Endometrium (tissue), 2 donors: Measurements from ENCODE around the gene PLCH2.

Experiments
- FAIRE-seq: peaks from 2 replicates; lab custom pipeline; 2012; peaks lifted over from hg19 to GRCh38; lab: Jason Lieb, UNC
- donor health status: control.
- donor health status: control.

Gene PLCH2

DNA sequence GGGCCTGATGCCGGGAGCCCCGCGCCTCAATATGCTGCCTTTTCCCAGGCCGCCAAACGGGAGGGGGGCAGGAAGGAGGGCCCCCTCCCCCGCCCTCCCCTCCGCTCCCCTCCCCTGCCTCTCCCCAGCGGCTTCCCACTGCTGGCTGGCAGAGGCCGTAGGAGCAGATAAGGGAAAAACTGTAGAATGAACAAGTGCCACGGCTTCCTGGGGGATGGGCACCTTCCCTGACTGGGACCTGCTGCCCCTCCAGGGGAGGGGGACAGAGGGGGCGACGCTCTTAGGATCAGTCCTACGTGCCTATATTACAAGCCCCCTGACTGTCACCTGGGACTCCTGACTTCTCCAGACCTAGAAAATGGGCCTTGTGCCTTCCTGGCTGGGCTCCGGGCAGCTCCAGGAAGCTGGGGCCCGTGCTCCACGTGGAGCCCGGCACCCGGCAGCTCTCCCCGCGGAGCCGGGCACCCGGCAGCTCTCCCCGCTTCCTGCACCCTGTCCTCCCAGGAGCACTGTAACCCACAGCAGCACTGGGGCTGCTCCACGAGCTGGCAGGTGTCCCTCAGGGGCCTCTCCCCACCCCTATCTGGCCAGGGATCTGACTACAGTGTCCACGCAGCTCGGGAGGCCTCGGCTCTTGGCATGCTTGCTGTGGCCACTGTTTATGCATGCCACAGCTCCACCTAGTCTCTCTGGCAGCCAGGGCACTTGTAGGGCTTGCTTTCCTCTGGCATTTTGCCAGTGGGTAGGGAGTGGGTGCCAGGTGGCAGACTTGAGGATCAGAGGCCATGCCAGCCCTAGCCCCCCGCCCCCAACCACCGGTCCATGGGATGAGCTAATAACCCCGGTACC, 54.6 kb downstream of the PLCH2 start:
- FAIRE-seq = no peak

DNA sequence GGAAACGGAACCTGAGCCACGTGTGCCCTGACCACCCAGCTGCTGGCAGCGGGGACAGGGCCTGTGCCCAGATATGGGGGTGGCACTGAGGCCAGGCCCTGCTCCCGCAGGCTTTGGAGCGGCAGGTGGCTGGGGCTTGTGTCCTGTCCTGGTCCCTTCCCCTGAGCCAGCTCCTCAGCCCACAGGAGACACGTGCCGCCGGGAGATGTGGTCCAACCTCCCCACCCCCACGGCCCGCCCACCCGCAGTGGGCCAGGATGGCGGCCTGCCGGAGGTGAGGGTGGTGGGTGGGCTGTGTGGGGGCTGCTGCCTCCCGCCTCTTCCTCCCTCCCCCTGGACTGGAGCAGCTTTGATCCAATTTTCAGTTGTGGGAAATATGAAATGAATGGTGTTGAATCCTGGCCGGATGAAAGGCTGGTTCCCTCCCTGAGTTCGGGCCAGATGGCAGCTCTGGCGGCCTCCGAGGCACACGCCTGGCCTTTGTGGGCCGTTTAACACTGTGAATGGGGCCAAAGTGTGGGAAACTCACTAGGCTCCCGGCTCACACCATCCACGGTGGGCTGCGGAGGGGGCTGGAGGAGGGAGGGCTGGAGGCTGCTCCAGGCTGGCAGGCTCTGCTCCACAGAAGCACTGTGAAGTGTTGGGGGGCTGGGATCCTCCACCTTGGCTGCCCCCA, 56.5 kb downstream of the PLCH2 start:
- FAIRE-seq = no peak

DNA sequence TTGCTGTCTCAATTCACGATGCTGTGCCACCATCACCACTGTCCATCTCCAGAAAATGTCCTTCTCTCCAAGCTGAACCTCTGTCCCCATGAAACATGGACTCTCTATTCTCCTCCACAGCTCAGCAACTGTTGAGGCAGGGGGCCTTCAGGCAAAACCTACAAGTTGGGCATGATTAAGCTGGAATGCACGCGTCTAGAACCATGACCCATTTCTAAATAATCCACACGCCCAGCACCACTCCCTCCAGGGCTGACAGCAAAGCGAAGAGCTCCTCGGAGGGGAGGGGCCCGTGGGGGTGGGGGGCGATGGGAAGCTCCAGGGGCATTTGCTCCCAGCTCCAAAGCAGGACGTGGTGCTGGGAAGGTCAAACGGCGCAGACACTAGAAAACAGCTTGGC, 57.3 kb downstream of the PLCH2 start:
- no peak for FAIRE-seq

DNA sequence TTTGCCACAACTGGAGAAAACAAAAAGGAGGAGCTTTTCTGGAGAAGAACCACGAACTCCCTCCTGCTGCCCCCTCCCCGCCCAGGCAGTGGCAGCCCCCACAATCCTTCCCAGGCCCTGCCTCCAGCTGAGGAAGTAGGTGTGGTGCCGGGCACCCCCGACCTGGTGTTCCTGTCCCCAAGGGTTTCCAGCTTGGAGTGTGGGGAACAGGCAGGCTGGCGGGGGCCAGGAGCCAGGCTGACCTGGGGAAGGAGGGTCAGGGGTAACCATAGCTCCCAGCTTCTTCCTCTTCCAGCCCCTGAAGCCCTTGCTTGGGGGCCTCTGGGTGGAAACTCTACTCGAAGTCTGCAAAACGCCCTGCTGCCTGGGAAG, 58.2 kb downstream of the PLCH2 start:
- FAIRE-seq = no peak

DNA sequence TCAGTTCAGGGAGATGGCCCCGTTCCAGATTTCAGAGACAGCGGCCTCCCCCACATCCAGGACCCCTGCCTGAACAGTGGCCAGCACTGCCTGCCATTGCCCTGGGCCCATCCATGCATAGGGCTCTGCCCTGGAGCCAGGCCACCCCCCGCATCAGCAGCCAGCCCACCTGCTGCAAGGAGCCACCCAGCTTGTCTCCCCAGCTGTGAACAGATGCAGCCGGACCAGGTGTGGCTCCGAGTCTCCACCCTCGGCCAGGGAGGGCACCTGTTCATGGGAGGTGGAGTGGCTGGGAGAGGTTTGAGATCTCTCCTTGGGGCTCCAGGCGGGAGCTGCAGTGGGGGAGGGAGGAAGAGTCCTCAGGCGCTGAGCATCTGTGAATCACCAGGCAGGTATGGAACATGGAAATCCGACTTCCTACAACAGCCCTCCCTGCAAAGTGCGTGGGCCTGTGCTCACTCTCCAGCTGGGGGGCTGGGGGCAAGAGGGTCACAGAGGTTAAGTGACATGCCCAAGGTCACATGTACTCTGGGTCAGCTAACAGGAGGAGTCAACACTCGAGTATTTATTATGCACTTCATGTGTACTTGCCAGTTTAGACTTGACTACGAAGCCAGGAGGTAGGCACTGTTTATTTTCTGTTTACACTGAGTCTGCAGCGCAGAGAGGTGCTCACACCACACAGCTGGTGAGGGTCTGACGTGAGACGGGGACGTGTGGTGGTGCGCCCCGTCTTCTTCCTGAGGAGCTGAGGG, 58.8 kb downstream of the PLCH2 start:
- no peak for FAIRE-seq

DNA sequence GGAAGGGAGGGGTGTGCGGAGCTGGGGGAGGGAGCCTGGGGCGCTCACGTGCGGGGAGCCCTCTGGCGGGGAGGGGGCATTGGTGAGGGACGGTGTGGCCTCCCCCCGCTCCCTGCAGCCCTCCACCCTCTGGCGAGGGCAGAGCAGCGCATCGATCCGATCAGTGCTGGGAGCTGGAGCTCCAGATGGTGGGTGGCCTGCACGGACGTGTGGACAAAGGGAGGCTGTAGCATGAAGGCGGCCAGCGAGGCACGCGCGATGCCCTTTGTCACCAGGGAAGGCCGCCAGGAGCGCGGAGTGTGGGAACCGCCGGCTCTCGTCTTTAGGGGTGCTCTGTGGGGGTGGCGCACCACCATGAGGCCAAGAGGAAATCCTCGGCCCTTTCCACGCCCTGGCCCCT, 59.4 kb downstream of the PLCH2 start:
- FAIRE-seq = no peak

DNA sequence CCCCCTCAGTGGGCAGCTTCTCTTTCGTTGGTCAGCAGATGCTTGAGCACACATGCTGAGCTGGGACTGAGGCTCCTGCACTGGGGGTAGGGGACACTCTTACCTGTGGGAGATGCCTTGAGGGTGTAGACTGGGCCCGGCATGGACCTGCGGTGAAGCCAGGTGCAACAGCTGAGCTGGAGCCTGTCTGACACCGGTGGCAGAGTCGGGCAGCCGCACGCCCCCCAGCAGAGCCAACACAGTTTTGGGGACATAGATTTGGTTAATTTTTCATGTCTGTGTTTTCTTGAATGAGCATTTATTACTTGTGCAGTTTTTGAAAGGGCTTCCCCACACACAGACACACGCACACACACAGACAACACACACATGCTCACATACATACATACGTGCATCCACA, 59.9 kb downstream of the PLCH2 start:
- no peak for FAIRE-seq

DNA sequence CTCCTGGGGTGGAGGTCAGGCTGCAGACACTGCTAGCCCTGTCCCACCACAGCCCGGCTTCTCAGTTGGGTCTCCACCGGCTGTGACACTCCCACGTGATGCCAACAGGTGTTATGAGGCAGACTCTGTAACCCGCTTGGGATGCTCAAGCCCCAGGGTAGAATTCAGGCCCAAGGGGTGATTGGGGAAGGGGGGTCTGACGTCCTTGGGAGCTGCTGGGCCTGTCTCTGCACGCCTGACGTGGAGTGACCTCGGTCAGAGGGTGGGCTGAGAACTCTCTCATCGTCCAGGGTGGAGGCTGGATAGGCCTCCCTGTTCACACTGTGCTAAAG, 61.7 kb downstream of the PLCH2 start:
- FAIRE-seq = no peak

DNA sequence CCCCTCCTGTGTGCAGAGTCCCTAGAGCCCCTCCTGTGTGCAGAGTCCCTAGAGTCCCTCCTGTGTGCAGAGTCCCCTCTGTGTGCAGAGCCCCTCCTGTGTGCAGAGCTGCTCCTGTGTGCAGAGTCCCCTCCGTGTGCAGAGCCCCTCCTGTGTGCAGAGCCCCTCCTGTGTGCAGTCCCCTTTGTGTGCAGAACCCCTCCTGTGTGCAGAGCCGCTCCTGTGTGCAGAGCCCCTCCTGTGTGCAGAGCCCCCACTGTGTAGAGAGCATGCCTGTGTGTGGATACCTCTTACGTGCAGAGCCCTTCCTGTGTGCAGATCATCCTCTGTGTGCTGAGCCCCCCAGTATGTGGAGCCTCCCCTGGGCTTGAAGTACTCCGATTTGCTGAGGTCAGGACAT, 62.3 kb downstream of the PLCH2 start:
- no peak for FAIRE-seq

DNA sequence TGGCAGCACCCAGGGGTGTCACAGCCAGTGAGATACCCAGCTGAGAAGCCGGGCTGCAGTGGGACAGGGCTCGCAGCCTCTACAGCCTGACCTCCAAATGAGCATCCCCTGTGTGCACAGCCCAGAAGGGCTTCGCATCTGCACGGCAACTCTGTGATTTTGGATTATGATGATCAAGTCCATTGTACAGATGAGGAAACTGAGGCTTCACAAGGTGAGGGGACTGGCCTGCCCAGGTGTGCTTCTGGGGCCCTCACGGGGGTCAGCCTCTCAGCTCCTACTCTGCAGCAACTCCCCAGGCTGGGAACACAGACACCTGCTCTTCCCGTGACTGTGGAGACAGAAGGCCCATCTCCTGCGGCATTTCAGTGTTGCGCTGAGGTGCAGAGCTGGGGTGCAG, 62.8 kb downstream of the PLCH2 start:
- no peak for FAIRE-seq

DNA sequence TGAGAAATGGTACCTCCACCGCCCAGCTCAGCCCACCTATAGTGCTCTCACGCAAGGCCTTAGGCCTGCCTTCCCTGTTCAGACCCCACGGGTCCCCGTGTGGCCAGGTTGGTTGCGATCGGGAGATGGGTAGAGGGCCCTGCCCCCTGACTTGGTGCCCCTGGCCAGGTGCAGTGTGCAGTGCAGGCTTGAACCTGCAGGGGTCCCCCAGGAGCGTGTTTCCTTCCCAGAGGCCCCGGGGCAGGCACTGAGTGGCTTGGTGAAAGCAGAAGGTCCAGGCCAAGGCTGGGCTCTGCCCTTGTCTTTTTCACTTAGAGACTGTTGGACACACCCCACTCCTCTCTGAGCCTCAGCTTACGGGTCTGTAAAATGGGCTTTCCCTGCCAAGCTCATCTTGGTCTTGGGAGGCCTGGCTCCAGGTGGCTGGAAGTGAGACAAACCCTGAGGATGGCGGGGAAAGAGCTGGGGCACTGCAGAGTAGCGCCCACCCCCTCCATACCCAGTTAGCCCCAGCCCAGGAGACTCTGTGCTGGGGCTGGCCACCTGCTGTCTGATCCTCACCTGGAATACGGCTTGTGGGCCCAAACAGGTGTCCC, 63.3 kb downstream of the PLCH2 start:
- FAIRE-seq = no peak

DNA sequence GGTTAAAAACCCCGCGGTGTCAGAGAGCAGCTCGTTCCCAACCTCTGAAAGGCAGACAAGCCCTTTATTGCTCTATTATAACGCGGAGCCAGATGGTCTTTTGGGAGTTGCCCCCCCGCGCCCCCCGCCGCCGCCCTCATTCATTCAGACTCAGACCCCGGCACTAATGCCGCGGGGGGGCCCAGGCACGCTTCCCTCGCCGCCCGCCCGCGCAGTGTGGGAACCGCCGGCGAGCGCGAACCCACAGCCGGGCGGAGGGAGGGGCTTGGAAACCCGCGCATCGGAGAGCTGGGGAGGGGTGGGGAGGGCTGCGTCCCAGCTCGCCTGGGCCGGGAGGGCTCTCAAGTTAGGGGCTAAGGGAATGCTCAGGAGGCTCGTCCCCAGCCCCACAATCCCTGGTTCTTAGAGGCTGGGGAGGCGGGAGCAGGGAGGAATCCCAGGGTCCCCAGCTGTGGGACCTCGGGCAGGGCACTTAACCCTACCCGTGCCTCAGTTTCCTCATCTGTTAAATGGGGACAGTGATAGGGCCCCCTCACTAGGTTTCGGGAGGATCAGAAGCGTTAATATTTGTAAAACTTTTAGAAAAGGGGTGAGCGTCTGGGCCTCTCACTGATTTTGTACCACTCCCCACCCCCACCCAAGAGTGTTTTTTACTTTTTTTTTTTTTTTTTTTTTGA, 64.9 kb downstream of the PLCH2 start:
- no peak for FAIRE-seq

DNA sequence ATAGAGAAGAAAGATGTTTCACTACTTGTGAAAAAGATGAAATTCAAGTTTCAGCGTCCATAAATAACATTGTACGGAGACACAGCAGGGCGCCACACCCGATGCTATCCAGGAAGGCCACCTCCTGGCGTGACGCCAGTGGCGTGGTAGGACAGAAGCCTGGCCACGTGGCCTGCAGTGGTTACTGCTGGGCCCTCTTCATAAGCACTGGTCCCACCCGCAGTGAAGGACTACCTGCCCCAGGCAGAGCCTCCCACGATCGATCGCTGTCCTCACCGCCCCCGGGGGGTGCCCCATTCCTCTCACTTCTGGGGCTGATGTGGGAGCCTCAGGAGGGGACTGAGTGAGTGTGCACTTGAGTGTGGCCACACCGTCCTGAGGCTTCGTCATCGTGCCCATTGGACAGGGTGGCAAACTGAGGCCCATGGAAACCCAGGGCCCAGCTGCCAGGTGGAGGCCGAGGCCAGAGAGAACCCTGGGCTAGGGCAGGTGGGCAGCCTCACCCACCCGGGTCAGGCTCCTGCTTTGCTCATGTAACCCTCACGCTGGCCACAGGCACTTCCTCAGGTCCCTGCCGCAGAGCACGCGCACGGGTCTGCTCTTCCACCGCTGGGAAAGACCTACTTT, 65.6 kb downstream of the PLCH2 start:
- no peak for FAIRE-seq

DNA sequence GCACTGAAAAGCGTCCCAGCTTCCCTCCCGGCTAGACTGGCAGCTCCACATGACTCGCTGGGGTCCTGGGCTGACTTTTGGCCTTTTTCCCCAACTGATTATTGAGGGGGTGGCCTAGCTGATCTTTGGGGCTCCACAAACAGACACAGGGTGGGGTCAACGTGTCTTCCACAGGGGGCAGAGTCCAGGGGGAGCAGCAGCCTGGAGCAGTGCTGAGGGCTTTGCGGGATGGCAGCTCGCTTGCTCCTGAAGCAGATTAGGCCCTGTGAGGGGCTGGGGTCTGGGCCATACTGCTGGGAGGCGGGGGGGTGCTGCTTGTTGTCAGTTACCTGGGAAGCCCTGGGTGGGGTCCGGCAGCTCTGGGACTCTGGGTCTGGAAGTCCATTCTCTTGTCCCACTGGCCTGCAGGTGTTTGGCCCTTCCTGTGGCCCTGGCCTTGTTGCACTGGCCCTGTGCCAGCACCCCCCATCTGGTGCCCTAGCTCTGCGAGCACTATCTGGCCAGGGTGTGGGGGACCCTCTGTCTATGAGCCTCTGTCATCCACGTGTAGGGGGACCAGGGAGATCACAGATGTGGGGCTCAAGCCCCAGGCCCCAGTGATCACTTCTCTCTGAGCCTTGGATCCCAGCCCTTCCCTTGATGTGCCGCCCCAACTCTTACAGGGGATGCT, 66.3 kb downstream of the PLCH2 start:
- no peak for FAIRE-seq

DNA sequence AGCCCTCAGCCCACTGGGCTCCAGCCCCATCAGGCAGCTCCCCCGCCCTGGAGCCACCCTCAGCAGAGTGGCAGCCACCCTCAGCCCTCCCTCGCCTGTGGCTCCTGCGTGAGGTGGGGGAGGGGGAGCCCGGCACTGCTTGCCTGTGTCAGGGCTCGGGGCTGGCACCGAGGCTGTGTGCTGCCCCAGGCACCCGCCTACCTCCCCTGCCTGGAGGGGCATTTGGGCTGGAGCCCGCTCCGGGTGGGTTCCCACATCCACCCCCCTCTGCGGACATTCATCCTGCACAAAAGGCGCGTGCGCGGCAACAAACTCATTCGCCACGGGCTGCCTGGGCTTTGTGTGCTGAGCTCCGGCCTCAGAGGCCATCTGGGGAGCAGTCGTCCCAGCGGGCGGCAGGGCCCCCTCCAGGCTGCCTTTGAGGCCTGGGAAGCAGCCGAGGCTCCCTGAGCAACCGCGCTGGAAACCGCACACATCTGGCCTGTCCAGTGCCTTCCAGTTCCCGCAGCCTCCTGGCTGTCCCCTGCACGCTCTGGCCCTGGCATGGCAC, 67.5 kb downstream of the PLCH2 start:
- no peak for FAIRE-seq

DNA sequence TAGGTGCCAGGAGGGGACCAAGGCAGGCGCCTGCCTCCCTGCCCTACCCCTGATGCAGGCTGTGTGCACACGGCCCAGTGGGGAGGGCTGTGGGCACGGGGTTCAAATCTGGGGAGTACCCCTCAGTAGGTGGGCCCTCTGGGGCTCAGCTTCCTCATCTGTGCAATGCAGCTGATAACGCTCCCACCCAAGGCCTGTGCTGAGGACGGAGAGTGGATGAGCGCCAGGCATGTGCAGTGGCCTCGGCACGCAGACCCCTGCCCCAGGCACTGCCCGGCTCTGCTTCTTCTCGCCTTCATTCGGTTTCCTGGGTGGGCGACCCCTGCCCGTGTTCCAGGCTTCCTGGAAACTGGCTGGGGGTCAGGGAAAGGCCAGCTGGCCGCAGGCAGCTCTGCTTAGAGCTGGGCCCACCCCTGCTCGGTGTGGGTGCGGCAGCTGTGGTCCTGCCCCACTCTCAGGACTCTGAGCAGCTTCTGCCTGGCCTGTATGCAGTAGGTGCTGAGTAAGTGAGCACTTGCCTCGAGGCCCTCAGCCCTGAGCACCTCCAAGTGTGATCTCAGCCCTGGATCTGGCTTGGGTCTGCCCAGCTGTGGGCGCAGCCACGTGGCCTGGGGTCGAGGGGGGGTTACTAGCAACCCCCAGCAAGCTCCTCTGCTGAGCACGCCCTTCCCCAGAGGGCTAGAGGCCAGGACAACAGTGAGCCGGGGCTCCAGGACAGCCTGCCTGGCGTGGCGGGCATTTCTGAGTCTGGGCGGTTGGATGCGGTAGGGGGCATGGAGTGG, 68.2 kb downstream of the PLCH2 start:
- no peak for FAIRE-seq

DNA sequence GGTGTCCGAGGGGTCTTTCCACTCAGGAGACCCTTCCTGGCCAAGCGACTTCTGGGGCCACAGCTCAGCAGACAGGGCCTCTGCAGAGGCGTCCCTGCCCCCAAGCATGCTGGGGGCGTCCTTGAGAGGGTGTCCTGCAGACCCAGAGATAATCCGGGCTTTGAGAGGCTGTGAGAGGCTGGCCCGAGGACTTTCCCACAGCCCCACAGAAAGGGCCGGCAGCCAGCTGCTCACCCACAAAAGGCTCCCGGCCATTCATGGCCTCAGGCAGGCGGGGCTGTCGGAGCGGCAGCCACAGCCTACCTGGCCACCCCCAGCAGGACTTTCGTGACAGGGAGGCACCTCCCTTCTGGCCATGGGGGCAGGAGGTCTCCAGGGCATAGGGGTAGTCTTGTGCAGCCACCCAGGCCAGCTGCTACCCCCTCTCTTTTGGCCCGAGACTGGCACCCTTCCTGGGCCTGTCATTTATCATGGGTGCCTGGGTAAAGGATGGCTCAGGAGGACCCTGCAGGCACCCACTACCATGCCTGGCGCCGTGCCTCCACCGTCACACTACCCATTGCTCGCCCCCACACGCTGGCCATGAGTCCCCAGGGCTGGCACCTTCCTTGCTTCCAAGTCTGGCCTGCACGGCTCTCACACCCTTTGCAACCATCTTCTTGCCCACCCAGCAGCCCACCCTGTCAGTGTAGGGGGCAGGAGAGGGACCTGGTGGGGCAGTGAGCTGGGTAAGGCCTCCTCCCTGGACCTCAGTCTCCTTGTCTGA, 69.0 kb downstream of the PLCH2 start:
- no peak for FAIRE-seq

DNA sequence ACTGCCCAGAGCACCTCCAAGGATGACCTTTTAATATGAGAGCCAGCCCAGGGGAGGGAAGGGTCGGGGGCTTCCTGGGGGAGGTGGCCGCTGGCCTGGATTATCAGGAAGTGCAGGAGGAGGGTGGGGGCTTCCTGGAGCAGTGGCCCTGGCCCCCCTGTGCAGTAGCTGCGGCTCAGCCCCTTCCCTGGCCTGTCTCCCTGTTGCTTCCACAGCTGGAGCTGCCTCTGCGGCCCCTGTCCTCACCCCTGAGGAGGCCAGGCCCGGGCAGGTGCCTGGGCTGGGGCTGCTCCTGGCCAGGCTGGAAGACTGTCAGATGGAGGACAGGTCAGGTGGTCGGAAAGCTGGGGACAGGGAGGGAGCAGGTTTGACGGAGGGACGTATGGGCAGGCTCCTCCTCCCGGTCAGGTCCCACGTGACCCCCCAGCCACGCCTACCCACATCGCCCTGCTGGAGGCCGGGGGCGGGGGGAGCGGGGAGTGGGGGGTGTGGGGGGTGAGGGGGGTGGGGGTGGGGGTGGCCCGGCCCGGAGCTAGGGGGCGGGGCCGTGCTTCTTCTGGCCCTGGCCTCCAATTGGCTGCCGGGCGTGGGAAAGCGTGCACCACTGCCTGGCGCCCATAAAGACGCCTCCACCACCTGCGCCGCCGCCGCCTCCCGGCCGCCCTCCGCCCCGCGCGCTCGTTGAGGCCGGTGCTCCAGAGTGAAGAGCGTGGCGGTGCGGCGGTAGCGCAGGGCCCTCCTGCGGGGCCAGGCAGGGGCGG, 69.8 kb downstream of the PLCH2 start:
- no peak for FAIRE-seq
